Hepatocyte (in vitro differentiated cells): ENCODE measurements around the gene ZNF615. TPM values are rescaled to one million over a fixed set of nuclear protein-coding genes. Genes with fewer than 3 reads are reported as not detected.
A peak's percentile ranks its signal among the peaks of the same experiment; 100 is the strongest.
"Not testable (repeated sequence)": the region's sequence is repeated elsewhere in the genome, so short reads cannot be mapped to it uniquely, and the experiment has no call there.

ENCODE experiments used
- DNase-seq: peaks from one replicate; pipeline ENCODE4 v3.0.0-alpha.2; 2016; ENCODE audit warnings: low spot score
- H2AFZ ChIP-seq: fragments of 200-600 bp; sonication (generic); 2 replicates; pipeline ENCODE4 v1.6.0; 2016; ENCODE audit warnings: antibody characterized with exemption, mild to moderate bottlenecking
- H3K27ac ChIP-seq: fragments of 200-600 bp; sonication (generic); 2 replicates; pipeline ENCODE4 v1.5.1; 2016; ENCODE audit warnings: mild to moderate bottlenecking
- H3K27me3 ChIP-seq: fragments of 200-600 bp; sonication (generic); 2 replicates; pipeline ENCODE4 v1.6.1; 2016
- H3K36me3 ChIP-seq: fragments of 200-600 bp; sonication (generic); replicated peaks from 2 replicates; pipeline ENCODE4 v1.5.1; 2016; ENCODE audit warnings: low read depth; ENCODE audit not compliant: insufficient read depth
- H3K4me1 ChIP-seq: fragments of 200-600 bp; sonication (generic); 2 replicates; pipeline ENCODE4 v1.5.1; 2016; ENCODE audit warnings: mild to moderate bottlenecking, moderate library complexity; ENCODE audit not compliant: insufficient read depth
- H3K4me2 ChIP-seq: fragments of 200-600 bp; sonication (generic); 2 replicates; pipeline ENCODE4 v1.6.0; 2016
- H3K4me3 ChIP-seq: fragments of 200-600 bp; sonication (generic); 2 replicates; pipeline ENCODE4 v1.5.1; 2016; ENCODE audit warnings: mild to moderate bottlenecking
- H3K79me2 ChIP-seq: fragments of 200-600 bp; sonication (generic); 2 replicates; pipeline ENCODE4 v1.6.0; 2017; ENCODE audit warnings: mild to moderate bottlenecking
- H3K9me2 ChIP-seq: fragments of 200-600 bp; sonication (generic); replicated peaks from 2 replicates; pipeline ENCODE4 v1.6.0; 2017; ENCODE audit warnings: mild to moderate bottlenecking; ENCODE audit not compliant: insufficient read depth
- H3K9me3 ChIP-seq: fragments of 200-600 bp; sonication (generic); 2 replicates; pipeline ENCODE4 v1.5.1; 2016; ENCODE audit warnings: low read depth, mild to moderate bottlenecking
- H4K20me1 ChIP-seq: fragments of 200-600 bp; sonication (generic); 2 replicates; pipeline ENCODE4 v1.6.0; 2016; ENCODE audit warnings: mild to moderate bottlenecking; ENCODE audit not compliant: insufficient read depth, poor library complexity, severe bottlenecking
- CTCF ChIP-seq: fragments of 200-600 bp; sonication (generic); IDR thresholded peaks from 2 replicates; pipeline ENCODE4 v1.5.1; 2016; ENCODE audit warnings: antibody characterized with exemption, mild to moderate bottlenecking; ENCODE audit not compliant: poor library complexity
- EZH2 ChIP-seq: fragments of 200-600 bp; sonication (generic); IDR thresholded peaks from 2 replicates; pipeline ENCODE4 v1.6.1; 2016; ENCODE audit warnings: antibody characterized with exemption, mild to moderate bottlenecking, borderline replicate concordance
- EZH2phosphoT487 ChIP-seq: fragments of 200-600 bp; sonication (generic); IDR thresholded peaks from one replicate; pipeline ENCODE4 v1.6.1; 2018; ENCODE audit warnings: antibody characterized with exemption, mild to moderate bottlenecking, low read depth, moderate library complexity; ENCODE audit not compliant: unreplicated experiment, severe bottlenecking
- WGBS: methylation state at CpG from one replicate; pipeline ENCODE4 v1.1.6; 2016; ENCODE audit warnings: low lambda C conversion rate; ENCODE audit errors: missing lambda C conversion rate; 5-methylcytosine and 5-hydroxymethylcytosine counted together
- polyA plus RNA-seq: library from polyadenylated mRNA; unstranded; fragments of >200 nt; fragmentation: Nextera tagmentation; extraction: Ambion mirVana; gene quantifications from 2 replicates; pipeline ENCODE4 v1.2.1, GENCODE V29; 2016
- total RNA-seq: library from RNA; depleted of rRNA; stranded (reverse); fragments of >200 nt; gene quantifications from 2 replicates; pipeline ENCODE4 v1.2.3, GENCODE V29; 2014

ZNF615 gene
- total and polyA plus RNA-seq, 2 experiments from 2014 or later, result 4.9 to 11.6 TPM

DNA sequence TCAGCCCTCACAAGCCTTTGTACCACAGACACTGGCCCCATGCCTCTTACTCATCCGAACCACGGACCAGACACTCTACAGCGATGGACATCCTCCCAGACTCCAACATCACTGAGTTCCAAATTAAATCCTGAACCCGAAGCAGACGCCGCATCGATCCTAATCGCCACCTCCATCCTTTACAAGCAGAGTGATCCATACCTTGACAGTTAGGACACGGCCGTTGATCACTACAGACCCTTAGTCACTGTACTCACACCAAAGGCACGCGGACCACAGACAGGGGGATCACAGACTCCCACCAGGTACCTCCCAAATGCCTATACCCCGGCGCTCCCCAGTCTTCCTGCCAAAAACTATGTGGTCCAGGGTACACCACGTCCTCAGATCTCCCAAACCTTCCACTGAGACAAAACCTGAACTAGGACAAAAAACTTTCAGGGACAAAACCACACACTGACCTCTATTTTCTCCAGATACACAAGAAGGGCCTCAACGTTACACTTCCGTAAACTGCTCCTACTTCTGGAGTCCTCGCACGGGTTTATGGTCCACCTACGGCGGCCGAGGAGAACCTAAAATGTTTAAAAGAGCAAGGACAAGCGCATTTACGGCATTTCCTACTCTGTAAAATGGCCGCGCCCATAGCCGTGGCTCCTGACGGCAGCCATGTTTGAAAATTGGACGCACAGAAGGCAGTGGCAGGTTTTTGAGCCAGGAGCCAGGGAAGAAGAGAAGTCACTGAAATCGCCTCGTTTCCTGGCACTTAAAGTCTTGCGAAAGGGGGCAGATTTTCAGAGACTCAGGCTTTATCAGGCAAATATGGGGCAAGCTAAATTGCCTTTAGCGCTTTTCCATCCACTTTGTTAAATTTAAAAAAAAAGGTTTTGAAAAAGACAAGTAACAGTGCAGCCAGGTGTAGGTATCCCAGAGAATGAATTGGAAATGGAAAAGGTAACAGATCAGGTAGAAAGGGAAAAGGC lies 21.4 kb downstream of the ZNF615 start, which contains the start of gene ZNF350:
TSS of gene ZNF350 (minus strand) at position 532 of the 983 bp plus-strand sequence. CDS start 12,480 bp downstream, outside the sequence.
- Histone ChIP-seq H3K27ac (peak within 1 kb of the TSS; percentile 43), H3K9me3 (peaks cover 7% of the 10 kb centered on the region), H3K27me3 (no peaks in the 10 kb centered on the region), H3K4me1 (no peaks in the 10 kb centered on the region), H3K9me2 (no peaks in the 10 kb centered on the region), H3K4me2 (peak within 1 kb of the TSS; percentile 78), H2AFZ (peak within 1 kb of the TSS; percentile 58), H3K36me3 (no peaks in the 10 kb centered on the region), H3K79me2 (peaks cover 27% of the 10 kb centered on the region), H3K4me3 (peak within 1 kb of the TSS; percentile 30), H4K20me1 (no peaks in the 10 kb centered on the region)
- DNase-seq, result peak; percentile 85
- TF ChIP-seq EZH2 (no peak), EZH2phosphoT487 (no peak), CTCF (no peak)
- WGBS, result 57% methylated on average over 33 of the region's 33 CpGs

DNA sequence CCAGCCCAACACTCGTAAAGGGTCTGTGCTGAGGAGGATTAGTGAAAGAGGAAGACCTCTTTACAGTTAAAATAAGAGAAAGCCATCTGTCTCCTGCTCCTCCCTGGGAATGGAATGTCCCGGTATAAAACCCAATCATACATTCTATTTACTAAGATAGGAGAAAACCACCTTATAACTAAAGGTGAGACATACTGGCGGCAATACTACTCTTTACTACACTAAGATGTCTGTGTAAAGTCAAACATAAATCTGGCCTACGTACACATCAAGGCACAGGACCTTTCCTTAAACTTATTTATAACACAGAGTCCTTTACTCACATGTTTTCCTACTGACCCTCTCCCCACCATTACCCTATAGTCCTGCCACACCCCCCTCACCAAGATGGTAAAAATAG lies 24.6 kb downstream of the ZNF615 start:
- Histone ChIP-seq H3K27ac (no peak overlapping the region), H3K9me2 (no peaks in the 10 kb centered on the region), H3K27me3 (no peaks in the 10 kb centered on the region), H4K20me1 (no peaks in the 10 kb centered on the region), H2AFZ (no peak overlapping the region), H3K4me2 (no peak overlapping the region), H3K4me3 (no peak overlapping the region), H3K36me3 (no peaks in the 10 kb centered on the region), H3K79me2 (peaks cover 29% of the 10 kb centered on the region), H3K9me3 (peaks cover 20% of the 10 kb centered on the region), H3K4me1 (no peaks in the 10 kb centered on the region)
- 81% methylated on average over 4 of the region's 4 CpGs for WGBS
- TF ChIP-seq CTCF (no peak), EZH2phosphoT487 (no peak), EZH2 (no peak)
- DNase-seq, result no peak

GRCh38 chr19:51980926-51981325 lies 27.1 kb downstream of the ZNF615 start:
- H3K4me3 ChIP-seq, H3K27me3 ChIP-seq, H3K4me1 ChIP-seq, DNase-seq, H3K4me2 ChIP-seq, H4K20me1 ChIP-seq, H3K9me2 ChIP-seq, H3K36me3 ChIP-seq, H2AFZ ChIP-seq, H3K27ac ChIP-seq: not testable (repeated sequence)
- 88% methylated on average over 6 of the region's 6 CpGs for WGBS
- Histone ChIP-seq H3K79me2 (peaks cover 24% of the 10 kb centered on the region), H3K9me3 (peaks cover 21% of the 10 kb centered on the region)

DNA sequence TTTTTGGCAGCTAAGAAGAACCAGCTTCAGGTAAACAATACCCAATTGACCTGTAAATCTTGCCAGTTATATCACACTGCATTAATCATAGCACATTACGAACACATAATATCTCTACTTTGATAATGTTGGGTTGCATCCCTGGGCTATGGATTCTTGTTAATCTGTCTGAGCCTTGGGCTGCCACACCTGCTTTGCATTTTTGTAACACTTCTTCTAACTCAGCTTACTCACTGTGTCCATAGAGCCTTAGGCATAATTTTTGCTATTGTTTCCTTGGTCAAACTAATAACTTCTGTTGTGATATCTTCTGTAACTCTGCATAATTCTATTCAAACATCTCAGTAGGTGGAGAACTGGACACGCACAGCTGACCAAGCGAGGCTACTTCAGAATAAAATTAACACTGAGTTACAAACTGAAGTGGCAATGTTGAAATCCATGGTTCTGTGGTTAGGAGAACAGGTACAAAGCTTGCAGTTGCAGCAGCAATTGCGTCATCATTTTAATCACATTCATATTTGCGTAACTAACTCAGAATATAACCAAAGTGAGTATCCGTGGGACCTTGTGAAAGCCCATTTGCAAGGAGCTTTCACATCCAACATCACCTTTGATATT lies 27.8 kb downstream of the ZNF615 start:
- H3K9me2 ChIP-seq, result no peaks in the 10 kb centered on the region
- H2AFZ ChIP-seq, result no peak overlapping the region
- no peak overlapping the region for H3K4me3 ChIP-seq
- TF ChIP-seq CTCF (no peak), EZH2phosphoT487 (no peak), EZH2 (no peak)
- H3K27ac ChIP-seq, result no peak overlapping the region
- H3K9me3 ChIP-seq, result peaks cover 17% of the 10 kb centered on the region
- H3K36me3 ChIP-seq, result no peaks in the 10 kb centered on the region
- WGBS, result 90% methylated on average over 6 of the region's 6 CpGs
- H4K20me1 ChIP-seq, result no peaks in the 10 kb centered on the region
- no peak for DNase-seq
- H3K4me2 ChIP-seq, result no peak overlapping the region
- peaks cover 17% of the 10 kb centered on the region for H3K79me2 ChIP-seq
- H3K27me3 ChIP-seq, result no peaks in the 10 kb centered on the region
- no peaks in the 10 kb centered on the region for H3K4me1 ChIP-seq
